ENCODE results near the gene CHRNA4. TPM values are rescaled to one million over a fixed set of nuclear protein-coding genes. Genes with fewer than 3 reads are reported as not detected.

The CHRNA4 gene
- total and polyA plus RNA-seq, 9 of the 15 experiments (the other 6 are each of a cell fraction or from before 2014, with no cell fraction given), result not detected

GRCh38 chr20:63315731-63316491 is 45.2 kb downstream of the CHRNA4 start:
- Histone ChIP-seq H3K9me3 (replicated peaks; ENCODE audit: control insufficient read depth, insufficient read depth, low read depth, low read length) (no peaks in the 10 kb centered on the region), H3K4me2 (ENCODE audit: insufficient read depth, low read length) (no peak overlapping the region), H3K27me3 (ENCODE audit: control insufficient read depth in 2 of 2, insufficient read depth in 2 of 2, low read length in 2 of 2) (peaks cover 4 to 56% of the 10 kb centered on the region in 2 experiments; a peak in 3 of 5 replicates), H3K4me3 (no peak overlapping the region), H3K27ac (ENCODE audit: extremely low read depth, low read depth, low read length) (no peak overlapping the region), H4K20me1 (replicated peaks; ENCODE audit: control insufficient read depth, insufficient read depth, low read length) (peaks cover 5% of the 10 kb centered on the region; the same call in 1 of the 2 replicates), H3K36me3 (ENCODE audit: control insufficient read depth, insufficient read depth, low read length) (no peaks in the 10 kb centered on the region), H3K79me2 (ENCODE audit: control insufficient read depth, insufficient read depth, low read length) (no peaks in the 10 kb centered on the region), H3K9ac (ENCODE audit: insufficient read depth in 1 of 2, low read depth in 2 of 2, low read length in 2 of 2) (peak overlapping the region in 1 of 2 experiments; percentile 20; a peak in 1 of 4 replicates), H2AFZ (ENCODE audit: low read depth, low read length) (no peak overlapping the region), H3K9me1 (ENCODE audit: control insufficient read depth, insufficient read depth, low read length) (no peaks in the 10 kb centered on the region), H3K4me1 (replicated peaks in 1 of 2; ENCODE audit: control insufficient read depth in 2 of 2, insufficient read depth in 2 of 2, low read length in 2 of 2) (peaks cover 0 to 51% of the 10 kb centered on the region in 2 experiments; a peak in 2 of 5 replicates)
- 38% methylated on average over 15 of the region's 31 CpGs for WGBS (ENCODE audit: insufficient coverage, low coverage, missing lambda C conversion rate)
- in situ Hi-C loops (cut with MboI), result no loop called here
- no TSS peak for BruUV-seq (replicated peaks)
- intact Hi-C loops (cut with micrococcal nuclease), result no loop called here
- CTCF ChIA-PET (ENCODE audit: low intra/inter-chr PET ratio), result no interaction called here
- DNase-seq (ENCODE audit: extremely low read depth in 1 of 4, low spot score in 3 of 4), result no peak
- FAIRE-seq, result no peak
- ATAC-seq, result no peak
- POLR2A ChIA-PET, result interaction anchor here (0.6 kb wide), 1 partner anchor 33 kb away, joined by 3 read pairs; no protein-coding TSS in a partner anchor
- TF ChIP-seq BRCA1 (IDR thresholded peaks at IDR 0.05) (no peak), BRCA1 (CRISPR knock-in tag; IDR thresholded peaks at IDR 0.05) (no peak), POLR3G (IDR thresholded peaks at IDR 0.05; ENCODE audit: extremely low read depth, insufficient read length, insufficient replicate concordance) (no peak), ARID1B (IDR thresholded peaks at IDR 0.05) (no peak), CCNT2 (IDR thresholded peaks at IDR 0.05; ENCODE audit: borderline replicate concordance, extremely low read depth, insufficient read length, low read depth, low read length) (no peak), FOXJ3 (CRISPR knock-in tag; IDR thresholded peaks at IDR 0.05) (no peak), ZNF668 (CRISPR knock-in tag; IDR thresholded peaks at IDR 0.05) (no peak), ZBTB8A (IDR thresholded peaks at IDR 0.05; ENCODE audit: partially characterized antibody) (no peak), SP1 (CRISPR knock-in tag; IDR thresholded peaks at IDR 0.05) (no peak), ZNF740 (CRISPR knock-in tag; IDR thresholded peaks at IDR 0.05) (no peak), ZNF740 (tag; IDR thresholded peaks at IDR 0.05) (no peak), ZNF174 (CRISPR knock-in tag; IDR thresholded peaks at IDR 0.05) (no peak), MAFF (IDR thresholded peaks at IDR 0.05; ENCODE audit: low read length) (no peak), ZBTB12 (CRISPR knock-in tag; IDR thresholded peaks at IDR 0.05) (no peak), USF1 (CRISPR knock-in tag; IDR thresholded peaks at IDR 0.05) (no peak), HMGXB4 (CRISPR knock-in tag; IDR thresholded peaks at IDR 0.05) (no peak), RUNX1 (IDR thresholded peaks at IDR 0.05; ENCODE audit: low read depth) (no peak)

Measured in K562 (cell line).